ENCODE measurements around the gene PTPN13.
A peak's percentile ranks its signal among the peaks of the same experiment; 100 is the strongest.

PTPN13 gene

GRCh38 chr4:86593688-86594558 is at the start of gene PTPN13:
TSS of gene PTPN13 (plus strand) at chr4:86594315. CDS start at chr4:86635257, 40,942 bp downstream.
- H3K27me3 Mint-ChIP-seq (ENCODE audit: low read depth, poor library complexity): no peaks in the 10 kb centered on the region
- H3K27ac Mint-ChIP-seq: peak within 1 kb of the TSS; percentile 99
- TF ChIP-seq CTCF (IDR thresholded peaks at IDR 0.05): no peak
- peak; percentile 99 for DNase-seq
- H3K9me3 Mint-ChIP-seq: no peaks in the 10 kb centered on the region
- peaks cover 43% of the 10 kb centered on the region for H3K4me1 Mint-ChIP-seq
- peak within 1 kb of the TSS; percentile 99 for H3K4me3 Mint-ChIP-seq
- H3K36me3 Mint-ChIP-seq (ENCODE audit: low read depth): peaks cover 3% of the 10 kb centered on the region

GRCh38 chr4:86547140-86547539 is 47.0 kb upstream of the PTPN13 start:
- no peak for TF ChIP-seq CTCF (IDR thresholded peaks at IDR 0.05)
- H3K27me3 Mint-ChIP-seq (ENCODE audit: low read depth, poor library complexity): peaks cover 5% of the 10 kb centered on the region
- no peak overlapping the region for H3K4me3 Mint-ChIP-seq
- peaks cover 29% of the 10 kb centered on the region for H3K36me3 Mint-ChIP-seq (ENCODE audit: low read depth)
- no peak for DNase-seq
- H3K27ac Mint-ChIP-seq: no peak overlapping the region
- peaks cover 21% of the 10 kb centered on the region for H3K9me3 Mint-ChIP-seq
- peaks cover 36% of the 10 kb centered on the region for H3K4me1 Mint-ChIP-seq

- H3K36me3 Mint-ChIP-seq (ENCODE audit: low read depth): peaks cover 29% of the 10 kb centered on the region
- peaks cover 21% of the 10 kb centered on the region for H3K9me3 Mint-ChIP-seq
- no peak for TF ChIP-seq CTCF (IDR thresholded peaks at IDR 0.05)
- no peak overlapping the region for H3K4me3 Mint-ChIP-seq
- H3K4me1 Mint-ChIP-seq: peaks cover 30% of the 10 kb centered on the region
- no peak overlapping the region for H3K27ac Mint-ChIP-seq
- H3K27me3 Mint-ChIP-seq (ENCODE audit: low read depth, poor library complexity): peaks cover 5% of the 10 kb centered on the region
- no peak for DNase-seq
Observed at GRCh38 chr4:86549163-86549788, 44.8 kb upstream of the PTPN13 start.

GRCh38 chr4:86551387-86551786 is 42.7 kb upstream of the PTPN13 start:
- TF ChIP-seq CTCF (IDR thresholded peaks at IDR 0.05): no peak
- H3K4me1 Mint-ChIP-seq: peaks cover 20% of the 10 kb centered on the region
- H3K4me3 Mint-ChIP-seq: no peak overlapping the region
- peaks cover 2% of the 10 kb centered on the region for H3K27me3 Mint-ChIP-seq (ENCODE audit: low read depth, poor library complexity)
- peaks cover 11% of the 10 kb centered on the region for H3K9me3 Mint-ChIP-seq
- H3K27ac Mint-ChIP-seq: no peak overlapping the region
- no peak for DNase-seq
- peaks cover 18% of the 10 kb centered on the region for H3K36me3 Mint-ChIP-seq (ENCODE audit: low read depth)

- peaks cover 2% of the 10 kb centered on the region for H3K27me3 Mint-ChIP-seq (ENCODE audit: low read depth, poor library complexity)
- no peaks in the 10 kb centered on the region for H3K9me3 Mint-ChIP-seq
- H3K27ac Mint-ChIP-seq: no peak overlapping the region
- no peak for DNase-seq
- H3K36me3 Mint-ChIP-seq (ENCODE audit: low read depth): peaks cover under 1% of the 10 kb centered on the region
- no peak for TF ChIP-seq CTCF (IDR thresholded peaks at IDR 0.05)
- H3K4me3 Mint-ChIP-seq: no peak overlapping the region
- H3K4me1 Mint-ChIP-seq: peaks cover 38% of the 10 kb centered on the region
Observed at GRCh38 chr4:86554646-86555045, 39.5 kb upstream of the PTPN13 start.

All from nephron progenitor cell (in vitro differentiated cells).